HG03457 (cell line): ENCODE measurements around the gene RNASE3.
"Not testable (repeated sequence)": the region's sequence is repeated elsewhere in the genome, so short reads cannot be mapped to it uniquely, and the experiment has no call there.

Source experiments
- ATAC-seq: cut with Tn5 transposase; IDR thresholded peaks from one replicate; pipeline ENCODE4 v1.9.1; 2021; ENCODE audit warnings: moderate number of reproducible peaks; ENCODE audit not compliant: unreplicated experiment

The RNASE3 gene

GRCh38 chr14:20910822-20911221 is 19.6 kb downstream of the RNASE3 start:
- ATAC-seq: not testable (repeated sequence)

- not testable (repeated sequence) for ATAC-seq
These were observed 28.0 kb downstream of the RNASE3 start for GRCh38 chr14:20919038-20919756.

DNA sequence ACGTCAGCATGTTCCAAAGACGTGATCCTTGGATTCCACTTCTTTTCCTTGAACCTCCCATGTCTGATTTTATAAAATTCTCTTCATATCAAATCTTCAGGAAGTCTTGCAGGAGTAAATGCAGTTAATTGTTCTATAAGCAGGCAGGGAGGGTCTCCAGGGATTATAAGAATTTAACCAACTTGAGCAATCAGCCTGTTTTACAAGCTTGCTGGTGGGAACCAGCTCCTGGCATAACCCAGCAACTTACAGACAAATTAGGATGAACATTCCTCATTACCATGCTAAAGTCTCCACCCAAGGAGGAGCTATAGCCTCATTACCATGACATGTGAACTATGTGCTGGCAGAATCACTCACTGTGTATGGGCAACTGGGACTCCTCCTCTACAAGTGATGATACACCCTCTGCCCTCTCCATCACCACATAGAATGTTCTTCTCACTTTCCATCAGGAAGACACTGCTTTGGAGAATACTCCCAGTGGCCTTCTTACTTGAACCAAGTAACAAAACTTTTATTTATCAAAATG is 32.6 kb downstream of the RNASE3 start:
- ATAC-seq: not testable (repeated sequence)

- ATAC-seq: no peak
These were observed 43.1 kb downstream of the RNASE3 start for GRCh38 chr14:20934148-20934762.

- no peak for ATAC-seq
These were observed 44.3 kb downstream of the RNASE3 start for GRCh38 chr14:20935303-20935984.
